ENCODE results near the gene DLGAP1.
A peak's percentile ranks its signal among the peaks of the same experiment; 100 is the strongest.

Gene DLGAP1

DNA sequence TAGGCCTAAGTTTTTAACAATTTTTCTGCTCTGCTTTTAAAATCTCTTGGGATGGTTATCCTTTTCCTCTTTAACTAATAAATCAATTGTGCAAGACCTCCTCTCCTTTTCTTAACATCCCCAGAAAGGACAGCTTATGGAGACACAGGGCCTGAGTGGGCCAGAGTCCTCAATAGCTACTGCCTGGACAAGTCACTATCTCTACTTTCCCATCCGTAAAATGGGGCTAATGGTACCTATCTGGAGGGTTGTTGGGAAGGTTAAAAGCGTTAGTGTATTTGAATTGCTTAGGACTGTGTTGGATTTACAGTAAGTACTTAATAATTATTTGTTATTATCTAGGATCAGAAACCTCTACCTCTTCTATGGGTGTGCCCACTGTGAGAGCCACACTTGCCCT is 945.1 kb downstream of the DLGAP1 start:
- no peak for DNase-seq

DNA sequence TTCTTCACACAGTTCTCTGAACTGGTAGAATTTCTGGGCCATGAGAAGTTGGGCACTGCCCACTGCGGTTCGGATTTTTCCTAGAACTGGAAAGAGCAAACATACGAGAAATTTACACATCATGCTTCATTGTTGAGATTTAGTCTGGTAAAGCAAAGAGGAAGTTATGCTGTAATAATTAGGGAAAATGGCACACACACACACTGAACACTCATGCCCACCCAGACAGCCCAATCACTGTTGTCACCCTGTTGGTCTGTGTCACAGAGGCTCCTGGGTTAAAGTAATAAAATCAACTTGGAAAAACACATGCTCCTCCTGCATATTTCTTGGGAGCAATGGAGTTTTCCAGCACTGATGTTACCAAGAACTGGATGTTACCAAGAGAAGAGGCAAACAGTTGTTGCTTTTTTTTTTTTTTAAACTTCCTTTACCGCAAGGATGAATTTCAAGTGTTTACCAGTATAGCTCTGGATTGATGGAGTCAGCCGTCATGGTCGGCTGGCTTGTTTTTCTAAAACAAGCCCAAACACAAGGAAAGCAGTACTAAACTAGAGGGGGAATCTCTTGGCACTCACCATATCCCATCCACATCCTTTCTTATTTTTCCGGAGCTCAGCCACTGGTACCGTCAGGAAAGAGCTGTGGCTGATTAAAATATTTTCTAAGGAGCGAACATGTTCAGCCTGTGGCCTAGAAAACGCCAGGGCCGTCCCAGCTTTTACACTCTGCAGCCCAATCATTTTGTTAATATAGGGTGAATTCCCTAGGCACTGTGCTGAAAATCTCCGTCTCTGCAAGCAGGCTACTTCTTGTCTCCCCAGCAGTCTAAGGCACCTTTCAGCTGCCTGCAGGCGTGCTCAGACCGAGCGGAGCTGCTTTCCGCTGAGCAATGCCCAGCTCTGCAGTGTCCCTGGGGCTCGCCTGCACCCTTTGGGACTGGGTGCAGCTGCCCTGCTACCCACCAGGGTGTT is 946.2 kb downstream of the DLGAP1 start:
- peak; percentile 97 for DNase-seq

DNA sequence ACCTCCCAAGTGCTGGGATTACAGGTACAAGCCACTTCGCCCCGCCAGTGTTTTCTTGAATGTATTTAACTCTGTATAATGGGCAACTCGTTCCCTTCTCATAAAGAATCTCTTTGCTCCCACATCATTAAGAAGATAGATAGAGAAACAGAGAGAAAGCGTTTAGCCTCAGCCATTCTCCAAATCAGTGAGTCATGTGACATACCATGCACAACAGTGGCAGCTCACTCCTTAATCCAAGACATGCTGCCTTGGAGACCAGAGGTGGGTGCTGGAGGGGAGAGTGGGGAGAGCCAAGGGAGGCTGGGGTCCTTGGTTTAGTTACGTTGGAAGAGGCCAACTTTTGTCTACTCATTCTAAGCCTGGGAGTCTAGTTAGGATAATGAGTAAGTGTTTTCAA is 950.5 kb downstream of the DLGAP1 start:
- no peak for DNase-seq

DNA sequence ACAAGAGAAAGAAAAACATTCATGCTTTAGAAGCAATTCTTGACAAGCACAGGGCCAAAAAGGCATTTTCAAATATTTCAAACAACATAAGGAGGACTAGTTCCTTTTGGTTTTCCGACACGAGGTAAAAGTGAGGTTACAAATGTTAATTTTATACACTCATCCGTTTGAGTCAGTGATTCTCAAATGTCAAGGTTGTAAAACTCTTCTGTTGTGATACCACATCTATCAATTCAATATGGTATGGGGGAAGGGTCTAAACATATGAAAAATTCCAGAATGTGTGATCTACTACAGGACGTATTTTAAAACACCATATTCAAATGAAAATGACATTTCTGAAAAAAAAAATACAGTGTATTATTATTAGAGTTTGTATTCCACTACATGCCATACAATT is 952.5 kb downstream of the DLGAP1 start:
- no peak for DNase-seq

DNA sequence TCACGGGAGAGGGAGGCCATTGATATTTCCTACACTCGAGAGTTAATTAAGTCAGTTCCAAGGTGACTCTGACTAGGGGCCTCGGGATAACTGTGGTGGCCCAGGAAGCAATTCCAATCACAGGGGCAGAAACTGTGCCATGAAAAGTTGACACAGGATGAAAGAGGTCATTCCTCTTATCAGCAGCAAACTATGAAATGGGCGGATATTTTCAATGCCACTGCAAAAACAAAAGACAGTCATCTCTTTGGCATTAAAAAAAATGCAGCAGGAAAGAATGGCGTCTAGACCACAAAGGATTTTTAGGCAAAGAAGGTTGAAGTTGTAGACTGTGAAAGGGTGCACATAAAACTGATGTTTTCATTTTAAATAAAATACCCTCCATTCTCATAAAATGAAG is 955.1 kb downstream of the DLGAP1 start:
- DNase-seq = no peak

DNA sequence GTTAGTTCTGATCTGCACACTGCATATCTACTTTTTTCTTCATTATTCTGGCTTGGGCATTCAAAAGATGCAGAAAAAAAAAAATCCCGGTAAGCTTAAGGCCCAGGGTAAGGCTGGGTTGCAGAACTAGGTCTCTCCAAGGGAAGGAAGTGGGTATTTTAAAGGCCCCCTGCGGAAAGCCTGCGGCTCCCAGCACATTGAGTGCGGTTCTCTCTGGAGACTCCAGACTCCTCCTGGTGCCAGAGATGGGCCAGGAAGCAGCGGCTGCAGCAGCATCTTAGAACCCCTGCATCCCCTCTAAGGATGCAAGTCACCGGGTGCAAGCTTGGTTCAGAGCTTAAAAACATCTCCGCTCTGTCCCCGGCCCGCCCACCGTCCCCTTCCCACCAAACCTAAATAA is 955.6 kb downstream of the DLGAP1 start:
- DNase-seq = peak; percentile 57

DNA sequence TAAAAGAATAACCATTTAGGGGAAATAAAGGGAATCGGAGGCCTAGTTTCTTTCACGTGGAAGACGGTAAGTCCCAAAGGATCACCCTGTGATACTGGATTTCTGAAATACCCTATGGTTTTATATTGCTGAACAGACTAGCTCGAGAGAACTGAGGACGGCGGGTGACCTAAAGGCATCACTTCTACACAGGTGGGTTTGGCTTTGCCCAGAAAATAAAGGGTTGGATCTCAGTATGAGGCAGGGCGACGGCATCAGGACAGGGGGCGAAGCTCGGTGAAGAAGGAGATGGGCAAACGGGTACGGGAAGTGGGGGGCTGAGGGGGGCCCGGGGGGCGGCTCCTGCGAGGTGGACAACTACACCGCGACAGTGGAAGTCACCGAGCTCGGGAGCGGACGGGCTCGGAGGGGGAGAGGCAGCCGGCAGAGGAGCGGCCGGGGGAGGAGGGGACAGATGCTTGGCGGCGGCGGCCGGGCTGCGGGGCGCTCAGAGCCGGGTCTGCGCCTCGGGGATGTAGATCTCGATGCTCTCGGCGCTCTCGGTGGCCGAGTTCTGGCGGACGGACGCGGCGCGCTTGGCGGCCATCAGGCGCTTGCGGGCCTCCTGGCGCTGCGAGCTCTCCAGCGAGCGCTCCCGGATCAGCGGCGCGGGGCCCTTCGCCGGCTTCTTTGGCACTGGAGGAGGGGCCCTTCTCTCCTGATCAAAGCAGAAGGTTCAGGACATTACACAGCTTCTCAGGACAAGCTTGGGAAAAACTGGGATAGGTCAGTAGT is 956.2 kb downstream of the DLGAP1 start:
- DNase-seq = peak; percentile 25

DNA sequence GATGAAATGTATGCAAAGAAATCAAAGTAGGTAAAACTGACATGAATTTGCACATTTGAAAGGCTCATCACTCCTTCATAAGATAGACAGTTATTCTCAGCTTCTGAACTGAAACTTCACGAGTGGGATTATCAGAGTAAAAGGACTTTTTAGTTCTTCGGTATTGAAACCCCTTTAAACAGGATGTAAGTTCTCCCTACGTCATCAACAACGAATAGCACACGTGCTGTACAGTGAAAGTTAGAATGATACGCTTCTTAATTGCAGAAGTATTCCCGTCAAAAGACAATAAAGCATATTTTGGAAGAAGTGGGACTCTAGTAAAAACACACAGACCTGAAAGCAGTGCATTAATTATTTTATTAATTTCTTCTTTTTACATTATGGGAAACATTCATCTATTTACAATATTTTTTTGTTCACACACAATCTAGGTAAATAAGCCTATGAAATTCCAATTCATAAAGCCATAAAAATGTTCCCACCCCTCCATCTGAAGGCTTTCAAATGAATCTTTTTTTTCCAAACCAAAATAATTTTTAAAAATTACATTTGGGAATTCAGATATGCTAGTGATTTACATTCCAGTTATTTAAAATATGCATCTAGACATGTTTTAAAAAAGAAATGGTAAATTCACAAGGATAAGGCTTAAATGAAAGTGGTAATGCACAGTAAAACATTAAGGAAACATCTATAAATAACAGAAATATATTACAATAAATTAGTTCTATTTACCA is 959.2 kb downstream of the DLGAP1 start:
- DNase-seq = no peak

DNA sequence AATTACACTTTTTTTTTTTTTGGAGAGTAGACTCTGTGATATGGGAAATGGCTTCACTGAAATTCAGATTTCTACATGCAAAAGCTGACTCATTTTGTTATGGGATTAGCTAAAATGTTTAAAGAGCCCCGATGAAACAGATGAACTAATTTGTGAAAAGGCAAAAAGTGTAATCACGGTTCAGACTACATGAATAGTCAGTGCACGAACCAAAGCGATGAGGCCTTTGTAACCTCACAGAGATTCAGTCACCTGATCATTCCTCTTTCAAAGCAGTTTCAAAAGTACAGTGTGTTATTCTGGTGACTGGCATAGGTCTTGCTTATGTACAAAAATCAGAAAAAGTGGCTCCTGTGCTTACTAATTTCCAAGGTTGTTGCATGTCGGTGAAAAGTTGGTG is 960.5 kb downstream of the DLGAP1 start:
- DNase-seq = no peak

DNA sequence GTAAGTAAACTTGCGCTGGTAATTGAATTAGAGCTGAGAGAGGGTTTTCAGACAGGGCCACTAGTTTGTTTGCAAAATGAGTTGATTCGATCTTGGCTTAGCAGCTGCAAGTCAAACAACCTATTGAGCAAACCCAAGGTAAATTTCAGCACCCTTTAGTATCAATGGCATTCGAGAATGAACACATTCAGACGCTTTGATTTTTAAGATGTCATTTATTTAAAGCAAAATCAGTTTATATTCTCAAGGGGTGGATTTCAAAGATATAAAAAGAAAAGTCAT is 960.9 kb downstream of the DLGAP1 start:
- DNase-seq = no peak

DNA sequence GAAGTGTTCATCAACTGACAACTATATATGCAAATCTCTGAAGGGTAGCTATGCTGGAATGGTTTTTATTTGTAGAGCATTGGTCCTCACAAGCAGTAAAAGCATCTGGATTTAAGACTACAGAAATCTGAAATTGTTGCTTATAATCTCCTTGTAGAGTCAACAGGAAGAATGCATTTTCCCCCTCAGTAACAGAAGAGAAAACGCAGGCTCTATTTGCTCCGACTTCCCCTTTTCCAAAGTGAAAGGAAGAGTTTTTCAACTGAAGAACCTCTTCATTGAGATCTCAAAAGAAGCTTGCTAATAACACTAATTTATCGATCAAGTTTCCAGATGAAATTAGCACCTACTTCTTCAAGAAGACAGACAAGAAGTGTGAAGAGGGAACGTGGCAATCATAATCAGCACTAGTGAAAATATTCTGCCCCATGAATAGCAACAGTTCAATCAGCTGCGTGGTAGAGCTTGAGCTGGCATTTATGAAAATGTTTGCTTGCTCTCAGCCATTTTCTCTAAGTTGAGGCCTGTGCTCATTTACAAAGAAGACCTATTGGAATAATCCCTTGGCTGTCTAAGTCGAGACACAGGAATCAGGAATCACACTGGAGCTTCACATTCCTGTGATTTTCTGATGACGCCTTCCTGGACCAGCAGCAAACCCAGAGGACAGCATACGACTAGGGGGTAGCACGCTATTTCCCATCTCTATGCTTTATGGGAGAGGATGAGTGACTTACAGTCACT is 961.4 kb downstream of the DLGAP1 start:
- DNase-seq = no peak

DNA sequence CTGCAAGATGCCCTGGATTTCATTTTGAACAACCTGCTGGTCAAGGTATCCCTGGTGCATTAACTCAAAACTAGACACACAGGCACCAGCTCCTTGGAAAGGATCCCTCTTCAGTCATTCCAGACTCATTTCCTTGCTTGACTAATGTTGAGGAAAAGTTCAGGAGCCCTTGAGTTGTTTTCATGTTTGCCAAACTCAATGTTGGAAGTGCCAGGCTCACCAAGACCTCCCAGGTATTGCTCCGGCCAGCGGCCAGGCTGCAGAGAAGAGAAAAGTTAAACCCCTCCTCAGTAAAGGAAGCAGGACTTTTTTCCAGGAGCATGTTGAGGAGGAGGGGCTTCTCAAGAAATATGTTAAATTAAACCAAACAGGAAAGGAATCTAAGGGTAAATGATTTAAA is 962.4 kb downstream of the DLGAP1 start:
- DNase-seq = peak; percentile 83

DNA sequence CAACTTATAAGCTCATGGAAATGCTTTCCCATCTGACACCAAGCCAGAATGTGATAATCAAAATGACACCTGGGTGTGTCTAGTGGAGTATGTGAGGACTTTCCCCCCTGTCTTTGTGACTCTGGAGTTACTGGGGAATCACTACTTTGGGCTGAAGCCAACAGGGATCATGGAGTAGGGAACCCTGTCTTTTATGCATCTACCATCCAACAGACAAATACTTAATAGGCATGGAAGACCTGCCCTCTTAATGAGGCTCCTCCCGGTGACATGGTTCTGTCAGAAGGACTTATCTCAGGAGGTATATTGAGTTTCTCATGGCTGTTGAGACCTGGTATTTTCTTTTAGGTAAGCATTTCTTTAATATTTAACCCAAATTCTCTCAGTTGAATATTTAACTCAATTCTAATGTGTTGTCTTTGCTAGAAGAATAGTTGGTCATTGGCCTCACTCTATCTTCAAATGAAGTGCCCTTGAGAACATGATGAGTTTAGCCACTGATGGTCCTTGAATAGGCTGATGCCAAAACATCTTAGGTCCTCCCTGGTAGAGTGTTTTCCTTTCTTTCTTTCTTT is 963.0 kb downstream of the DLGAP1 start:
- DNase-seq = peak; percentile 77

DNA sequence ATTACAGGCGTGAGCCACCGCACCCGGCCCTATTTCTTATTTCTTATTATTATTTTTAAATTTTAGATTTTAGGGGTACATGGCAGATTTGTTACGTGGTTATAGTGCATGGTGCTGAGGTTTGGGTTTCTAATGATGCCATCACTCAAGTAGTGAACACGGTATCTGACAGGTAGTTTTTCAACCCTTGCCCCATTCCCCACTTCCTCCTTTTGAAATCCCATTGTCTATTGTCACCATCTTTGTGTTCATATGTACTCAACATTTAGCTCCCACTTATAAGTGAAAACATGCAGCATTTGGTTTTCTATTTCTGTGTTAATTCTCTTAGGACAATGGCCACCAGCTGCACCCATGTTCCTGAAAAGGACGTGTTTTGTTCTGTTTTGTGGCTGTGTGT is 965.6 kb downstream of the DLGAP1 start:
- no peak for DNase-seq

DNA sequence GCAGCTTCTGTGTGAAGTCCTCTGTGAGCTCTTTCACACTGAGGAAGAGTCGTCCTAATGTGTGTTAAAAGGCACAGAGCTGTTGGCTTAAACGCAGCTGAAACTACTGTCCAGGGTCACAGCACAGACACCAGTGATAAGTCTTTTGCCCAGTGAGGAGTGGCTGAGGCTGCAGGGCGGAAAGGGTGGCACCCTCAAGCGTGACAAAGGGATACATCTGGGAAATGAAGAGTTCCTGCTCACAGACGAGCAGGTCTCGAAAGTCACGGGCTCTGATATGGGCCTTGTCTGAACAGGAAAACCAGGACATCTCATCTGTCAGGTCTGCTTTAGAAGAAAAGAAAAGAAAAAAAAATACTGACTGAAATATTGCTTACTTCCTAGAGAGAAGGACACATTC is 968.6 kb downstream of the DLGAP1 start:
- DNase-seq = no peak

DNA sequence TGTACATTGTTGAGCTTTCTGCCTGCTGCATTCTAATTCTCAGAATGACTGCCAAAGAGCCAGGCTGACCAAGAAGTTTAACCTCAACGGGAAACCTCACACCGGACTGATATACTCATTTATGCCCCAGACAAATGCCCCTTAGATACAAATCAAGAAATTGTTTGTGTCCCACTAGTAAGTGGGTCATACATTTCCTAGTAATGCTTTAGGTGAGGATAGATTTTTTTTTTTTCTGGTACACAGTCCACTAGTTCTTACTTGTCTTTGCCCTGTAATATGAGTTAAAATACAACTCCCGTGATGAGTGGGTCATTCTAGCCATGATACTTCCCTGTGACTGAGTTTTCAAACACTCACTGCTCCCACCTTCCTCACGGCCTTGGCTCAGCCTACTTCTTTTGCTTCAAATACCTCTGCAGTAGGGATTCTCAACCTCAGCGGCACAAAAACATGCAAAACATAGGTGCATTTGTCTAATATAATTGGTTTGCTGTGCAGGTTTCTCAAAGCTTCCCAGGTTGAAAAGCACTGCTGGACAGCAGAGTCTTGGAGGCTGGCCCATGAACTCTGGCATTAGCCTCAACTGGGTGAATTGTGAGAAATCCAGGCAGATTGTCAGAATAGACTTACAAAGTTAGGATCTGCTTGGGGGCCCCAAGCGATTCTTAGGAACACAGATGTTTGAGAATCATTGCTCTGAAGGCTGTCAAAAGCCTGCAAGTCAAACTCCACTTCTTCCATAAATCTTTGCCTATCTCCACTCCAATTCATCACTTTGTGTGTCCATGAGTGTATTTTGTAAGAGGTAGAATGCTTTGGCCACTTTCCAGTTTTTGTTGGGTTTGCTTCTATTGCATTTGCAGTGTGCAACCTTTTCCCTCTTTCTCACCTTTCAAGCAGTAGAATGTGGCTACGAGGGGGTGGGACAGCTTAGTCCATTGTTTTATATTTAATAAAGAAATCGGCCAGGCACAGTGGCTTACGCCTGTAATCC is 969.7 kb downstream of the DLGAP1 start:
- DNase-seq = no peak

DNA sequence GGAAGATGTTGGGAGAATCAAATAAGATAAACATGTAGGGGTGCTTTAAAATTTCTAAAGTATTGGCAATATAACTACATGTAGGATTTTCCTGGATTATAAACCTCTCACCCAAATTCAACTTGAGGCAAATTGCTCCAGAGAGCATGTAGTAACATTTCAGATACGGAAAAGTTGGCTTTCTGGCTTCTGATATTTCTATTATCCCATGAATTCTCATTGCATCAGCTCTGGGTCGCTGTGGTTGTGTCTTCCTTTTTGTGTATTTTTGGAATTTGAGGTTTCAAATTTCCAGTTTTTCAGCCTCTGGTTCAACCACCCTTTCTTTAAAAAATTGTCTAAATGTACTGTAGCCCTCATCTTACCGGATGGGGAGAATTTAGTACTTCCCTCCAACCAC is 972.8 kb downstream of the DLGAP1 start:
- DNase-seq = no peak

DNA sequence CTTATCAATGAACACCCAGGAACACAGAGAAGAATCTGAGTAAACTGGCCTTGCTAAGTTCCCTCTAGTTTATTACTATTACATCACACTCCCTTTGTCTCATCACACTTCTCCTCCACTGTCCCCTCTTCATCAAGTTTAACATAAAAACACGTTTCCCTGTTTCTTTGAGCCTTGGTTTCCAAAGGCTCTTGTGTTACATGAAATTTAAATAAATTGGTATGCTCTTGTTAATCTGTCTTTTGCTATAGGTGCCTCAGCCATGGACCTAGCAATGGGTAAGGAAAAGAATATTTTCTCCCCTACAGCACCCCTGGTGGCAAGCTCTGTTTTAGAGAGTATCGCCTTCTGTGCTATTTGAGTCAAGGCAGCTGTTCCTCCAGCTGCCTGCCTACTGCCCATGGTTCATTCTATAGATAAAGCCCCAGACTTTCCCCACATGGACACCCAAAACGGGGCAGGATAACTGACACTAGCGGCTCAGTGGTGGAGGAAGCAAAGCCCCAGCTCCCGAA is 973.4 kb downstream of the DLGAP1 start:
- DNase-seq = no peak

DNA sequence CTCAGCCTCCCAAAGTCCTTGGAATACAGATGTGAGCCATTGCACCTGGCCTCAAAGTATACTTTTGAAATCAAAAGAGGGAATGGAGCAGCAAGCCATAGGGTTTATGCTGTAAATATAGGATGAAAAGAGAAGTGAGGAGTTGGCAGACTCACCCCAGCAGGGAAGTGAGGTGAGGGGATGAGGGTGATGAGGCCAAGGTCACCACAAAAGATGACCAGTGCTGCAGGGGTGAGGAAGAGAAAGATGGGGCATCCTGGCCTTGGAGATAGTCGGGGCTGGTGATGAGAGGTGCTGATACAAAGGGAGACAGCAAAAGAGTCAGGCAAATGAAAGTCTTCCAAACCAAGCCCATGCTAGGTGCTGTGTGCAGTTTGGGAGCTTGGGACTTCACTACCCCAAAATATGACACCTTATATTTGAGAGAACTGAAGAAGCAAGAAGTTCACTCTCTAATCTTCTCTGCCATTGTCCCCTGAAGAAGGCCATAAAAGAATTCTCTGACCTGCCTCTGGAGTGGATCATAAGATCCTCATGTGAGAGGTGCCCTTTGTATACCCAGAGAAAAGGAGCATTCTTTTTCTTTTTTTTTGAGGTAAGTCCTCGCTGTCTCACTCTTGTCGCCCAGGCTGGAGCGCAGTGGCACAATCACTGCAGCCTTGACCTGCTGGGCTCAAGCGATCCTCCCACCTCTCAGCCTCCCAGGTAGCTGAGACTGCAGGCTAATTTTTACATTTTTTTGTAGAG is 974.1 kb downstream of the DLGAP1 start:
- no peak for DNase-seq

DNA sequence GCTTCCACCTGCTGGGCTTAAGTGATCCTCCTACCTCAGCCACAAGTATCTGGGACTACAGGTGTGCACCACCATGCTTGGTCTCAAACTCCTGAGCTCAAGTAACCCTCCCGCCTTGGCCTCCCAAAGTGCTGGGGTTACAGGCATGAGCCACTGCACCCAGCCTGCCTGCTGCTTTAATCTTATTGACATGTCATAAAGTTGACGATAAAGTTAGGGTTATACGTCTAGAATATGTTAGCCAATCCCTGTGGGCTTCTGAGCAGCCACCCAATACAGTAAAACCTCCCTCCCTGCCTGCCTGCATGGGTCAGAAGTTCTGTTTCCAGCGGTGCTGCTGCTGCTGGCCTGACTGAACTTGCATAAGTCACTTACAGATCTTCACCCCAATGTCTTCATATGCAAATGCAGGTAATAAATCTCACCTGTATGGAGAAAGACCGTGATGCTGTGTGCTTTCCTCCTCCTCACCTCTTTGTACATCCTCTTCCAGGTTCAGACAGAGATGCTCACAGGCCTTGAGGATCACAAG is 975.1 kb downstream of the DLGAP1 start:
- no peak for DNase-seq

Measured in DMS79 (cell line).